Anterior cingulate cortex (tissue), 58 donors: ENCODE results near the gene MBD3.
"Not testable (repeated sequence)": the region's sequence is repeated elsewhere in the genome, so short reads cannot be mapped to it uniquely, and the experiment has no call there.

Experiments
- DNase-seq, 58 donors: peaks; one replicate each; lab custom pipeline; 2025; lab: John Stamatoyannopoulos, UW

Gene MBD3

DNA sequence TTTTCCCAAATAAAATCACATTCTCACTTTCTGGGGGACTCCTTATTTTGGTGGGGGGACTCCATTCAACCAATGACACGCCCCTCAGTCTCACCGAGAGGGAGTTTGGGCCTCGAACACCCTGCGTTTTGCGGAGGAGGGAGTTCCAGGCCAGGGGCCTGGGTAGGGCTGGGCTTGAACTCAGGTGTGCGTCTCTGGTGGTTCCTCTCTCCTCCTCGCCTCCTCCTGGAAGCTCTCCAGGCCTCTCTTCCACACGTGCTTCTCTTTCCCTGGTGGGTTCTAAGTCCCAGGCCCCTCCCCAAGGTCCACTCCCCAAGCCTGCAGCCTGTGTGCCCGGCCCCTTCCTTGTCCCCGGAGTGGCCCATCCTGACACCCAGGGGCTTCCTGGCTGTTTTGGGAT is 39.2 kb downstream of the MBD3 start:
- no peak for DNase-seq

DNA sequence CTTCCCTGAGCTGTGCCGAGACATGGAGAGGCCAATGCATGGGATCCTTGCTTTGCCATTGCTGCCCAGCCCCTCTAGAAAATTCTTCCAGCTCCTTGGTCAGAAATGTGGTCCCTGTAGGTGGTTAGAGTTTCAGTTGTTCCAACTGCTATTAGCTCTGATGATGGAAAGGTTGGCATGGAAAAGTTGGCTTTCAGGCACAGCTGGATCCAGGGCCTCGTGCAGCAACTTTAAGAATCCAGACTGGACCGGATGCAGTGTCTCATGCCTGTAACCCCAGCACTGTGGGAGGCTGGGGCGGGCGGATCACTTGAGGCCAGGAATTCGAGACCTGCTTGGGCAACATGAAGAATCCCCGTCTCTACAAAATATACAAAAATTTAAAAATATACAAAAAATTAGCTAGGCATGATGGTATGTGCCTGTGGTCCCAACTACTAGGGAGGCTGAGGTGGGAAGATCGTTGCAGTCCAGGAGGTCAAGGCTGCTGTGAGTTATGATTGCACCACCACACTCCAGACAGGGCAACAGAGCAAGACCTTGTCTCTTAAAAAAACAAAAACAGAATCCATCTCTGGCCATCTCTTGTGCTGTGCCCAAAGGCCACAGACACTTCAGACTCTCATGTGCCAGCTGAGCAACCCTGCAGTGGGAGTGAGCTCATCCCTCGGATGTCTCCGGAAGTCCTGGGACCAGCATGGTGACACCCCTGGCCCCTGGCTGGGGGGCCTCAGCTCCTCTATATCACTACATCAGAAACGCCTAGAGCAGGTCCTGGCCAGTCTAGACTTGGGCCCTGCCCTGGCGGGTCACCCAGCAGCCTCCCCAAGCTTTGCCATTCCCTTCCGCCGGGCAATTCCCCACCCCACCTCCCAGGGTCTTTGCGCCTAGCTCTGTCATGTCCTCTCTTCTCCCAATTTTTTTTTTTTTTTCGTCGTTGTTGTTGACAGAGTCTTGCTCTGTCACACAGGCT is 41.3 kb downstream of the MBD3 start:
- no peak for DNase-seq

DNA sequence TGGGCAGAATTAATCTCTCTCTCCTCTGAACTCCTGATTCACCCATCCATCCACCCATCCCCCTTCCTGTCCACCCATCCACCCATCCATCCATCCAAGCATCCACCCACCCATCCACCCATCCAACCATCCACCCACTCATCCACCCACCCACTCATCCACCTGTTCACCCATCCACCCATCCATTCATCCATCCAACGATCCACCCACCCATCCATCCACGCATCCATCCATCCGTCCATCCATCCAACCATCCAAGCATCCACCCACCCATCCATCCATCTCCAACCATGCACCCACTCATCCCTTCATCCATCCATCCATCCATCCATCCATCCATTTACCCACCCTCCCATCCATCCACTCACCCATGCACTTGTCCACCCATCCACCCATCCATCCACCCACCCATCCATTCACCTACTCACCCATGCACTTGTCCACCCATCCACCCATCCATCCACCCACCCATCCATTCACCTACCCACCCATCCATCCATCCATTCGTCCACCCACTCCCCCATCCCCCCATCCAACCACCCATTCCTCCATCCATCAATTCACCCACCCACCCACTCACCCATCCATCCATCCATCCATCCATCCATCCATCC is 43.2 kb downstream of the MBD3 start:
- no peak for DNase-seq

DNA sequence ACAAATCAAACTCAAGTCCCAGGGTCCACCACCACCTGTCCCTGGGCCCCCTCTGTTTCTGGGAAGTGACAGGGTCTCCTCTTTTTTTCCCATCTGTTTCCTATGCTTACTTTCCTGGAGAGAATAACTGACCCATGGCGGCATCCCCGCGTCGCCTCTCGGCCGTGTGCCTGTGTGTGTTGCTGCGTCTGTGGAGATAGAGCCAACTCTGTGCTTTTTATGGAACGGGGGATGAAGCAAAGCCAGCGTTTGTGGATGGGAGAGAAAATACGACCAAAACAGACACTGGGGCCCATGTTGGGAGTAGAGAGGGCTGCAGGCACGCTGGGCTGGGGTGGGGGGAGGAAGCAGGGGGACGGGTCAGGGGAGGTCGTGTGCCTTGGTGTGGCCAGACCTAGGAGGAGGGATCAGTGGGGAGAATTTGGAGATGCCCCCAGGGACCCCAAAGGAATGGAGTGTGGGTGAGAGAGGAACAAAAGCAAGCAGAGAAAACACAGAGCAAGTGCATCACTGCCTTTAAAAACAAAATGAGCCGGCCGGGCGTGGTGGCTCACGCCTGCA is 52.2 kb downstream of the MBD3 start:
- peak in 6 of 58 donors; percentile 3 to 21 (median 13) for DNase-seq

DNA sequence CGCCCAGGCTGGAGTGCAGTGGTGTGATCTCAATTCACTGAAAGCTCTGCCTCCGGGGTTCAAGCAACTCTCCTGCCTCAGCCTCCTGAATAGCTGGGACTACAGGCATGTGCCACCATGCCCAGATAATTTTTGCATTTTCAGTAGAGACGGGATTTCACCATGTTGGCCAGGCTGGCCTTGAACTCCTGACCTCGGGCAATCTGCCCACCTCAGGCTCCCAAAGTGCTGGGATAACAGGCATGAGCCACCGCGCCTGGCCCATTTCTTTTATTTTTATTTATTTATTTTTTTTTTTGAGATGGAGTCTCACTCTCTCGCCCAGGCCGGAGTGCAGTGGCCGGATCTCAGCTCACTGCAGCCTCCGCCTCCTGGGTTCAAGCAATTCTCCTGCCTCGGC is 52.9 kb downstream of the MBD3 start:
- DNase-seq, result not testable (repeated sequence)

DNA sequence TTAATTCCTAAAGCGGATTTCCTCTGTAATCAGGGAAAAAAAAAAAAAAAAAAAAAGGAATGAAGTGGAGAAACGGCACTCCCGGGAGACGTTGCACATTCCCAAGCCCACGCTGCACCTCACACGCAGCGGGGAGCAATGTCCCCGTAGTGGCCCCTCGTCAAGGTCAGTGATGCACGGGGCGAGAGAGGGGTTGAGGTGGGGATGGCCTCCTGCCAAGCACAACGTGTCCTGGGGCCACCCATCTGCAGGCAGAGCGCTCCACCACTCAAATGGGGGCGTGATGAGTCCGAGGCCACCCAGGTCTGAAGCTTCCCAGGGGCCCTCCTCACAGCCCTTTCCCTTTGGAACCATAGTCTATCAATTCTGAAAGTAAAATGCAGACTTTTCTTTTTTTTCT is 53.7 kb downstream of the MBD3 start:
- DNase-seq, result no peak

DNA sequence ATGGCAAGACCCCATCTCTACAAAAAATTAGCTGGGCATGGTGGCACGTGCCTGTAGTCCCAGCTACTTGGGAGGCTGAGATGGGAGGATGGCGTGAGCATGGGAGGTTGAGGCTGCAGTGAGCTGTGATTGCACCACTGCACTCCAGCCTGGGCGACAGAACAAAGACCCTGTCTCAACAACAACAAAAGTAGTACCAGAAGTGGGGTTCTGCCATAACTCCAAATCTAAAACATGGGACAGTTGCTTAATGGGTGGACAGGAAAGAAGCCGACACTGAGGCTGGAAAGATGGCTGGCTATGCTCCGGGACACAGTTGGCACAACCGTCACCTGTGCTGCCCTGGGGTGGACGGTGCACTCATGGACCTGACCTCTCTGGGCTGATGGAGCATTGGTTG is 57.0 kb downstream of the MBD3 start:
- DNase-seq, result not testable (repeated sequence)

DNA sequence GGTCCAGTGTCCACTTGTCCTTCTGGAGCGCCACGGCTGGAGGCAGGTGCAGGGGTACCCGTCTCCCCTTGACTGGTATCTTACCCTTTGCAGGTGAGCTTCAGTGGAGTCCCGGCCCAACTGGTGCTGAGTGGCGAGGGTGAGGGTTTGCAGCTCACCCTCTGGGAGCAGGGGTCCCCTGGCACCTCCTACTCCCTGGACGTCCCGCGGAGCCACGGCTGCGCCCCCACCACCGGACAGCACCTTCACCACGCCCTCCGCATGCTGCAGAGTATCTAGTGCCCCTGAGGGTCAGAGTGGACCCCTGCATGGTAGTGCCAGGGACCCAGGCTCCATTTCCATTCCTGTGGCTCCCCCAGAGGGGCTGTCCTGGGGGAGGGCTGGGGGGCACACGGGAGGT is 57.7 kb downstream of the MBD3 start:
- no peak for DNase-seq

DNA sequence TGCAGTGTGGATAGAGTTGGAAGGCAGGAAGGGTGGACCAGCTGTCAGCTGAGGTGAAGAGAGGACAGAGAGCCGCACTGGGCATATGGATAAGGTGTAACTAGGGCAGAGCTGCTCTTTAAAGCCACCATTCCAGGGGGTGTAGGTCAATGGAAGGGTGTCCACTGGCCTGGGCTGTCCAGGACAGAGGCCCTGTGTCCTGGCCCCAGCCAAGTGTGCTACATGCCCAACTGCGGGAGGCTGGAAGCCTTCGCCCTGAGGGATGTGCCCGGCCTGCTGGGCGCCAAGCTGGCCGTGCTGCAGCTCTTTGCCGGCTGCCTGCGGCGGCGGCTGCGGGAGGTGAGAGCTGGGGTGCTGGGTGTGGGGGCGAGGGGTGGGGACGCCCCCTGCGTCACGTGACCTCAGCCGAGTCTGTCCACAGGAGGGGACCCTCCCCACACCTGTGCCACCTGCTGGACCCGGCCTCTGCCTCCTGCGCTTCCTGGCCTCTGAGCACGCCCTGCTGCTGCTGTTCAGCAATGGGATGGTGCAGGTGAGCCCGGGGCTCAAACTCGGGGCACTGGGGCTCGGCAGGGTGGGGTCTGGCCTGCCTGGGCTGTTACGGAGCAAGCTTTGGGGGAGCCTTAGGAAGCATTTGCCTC is 59.0 kb downstream of the MBD3 start:
- DNase-seq, result no peak

DNA sequence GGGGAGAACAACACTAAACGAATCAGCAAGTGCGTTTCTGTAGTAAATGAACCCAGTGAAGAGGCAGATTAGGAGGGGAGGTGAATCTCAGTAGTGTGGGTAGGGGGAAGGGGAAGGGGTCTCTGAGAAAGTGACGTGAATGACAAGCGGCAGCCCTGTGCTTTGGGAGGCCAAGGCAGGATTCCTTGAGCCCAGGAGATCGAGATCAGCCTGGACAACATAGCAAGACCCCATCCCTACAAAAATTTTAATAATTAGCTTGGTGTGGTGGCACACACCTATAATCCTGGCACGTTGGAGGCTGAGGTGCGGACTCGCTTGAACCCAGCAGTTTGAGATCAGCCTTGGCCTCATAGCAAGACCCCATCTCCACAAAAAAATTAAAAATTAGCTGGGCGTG is 60.7 kb downstream of the MBD3 start:
- no peak for DNase-seq

DNA sequence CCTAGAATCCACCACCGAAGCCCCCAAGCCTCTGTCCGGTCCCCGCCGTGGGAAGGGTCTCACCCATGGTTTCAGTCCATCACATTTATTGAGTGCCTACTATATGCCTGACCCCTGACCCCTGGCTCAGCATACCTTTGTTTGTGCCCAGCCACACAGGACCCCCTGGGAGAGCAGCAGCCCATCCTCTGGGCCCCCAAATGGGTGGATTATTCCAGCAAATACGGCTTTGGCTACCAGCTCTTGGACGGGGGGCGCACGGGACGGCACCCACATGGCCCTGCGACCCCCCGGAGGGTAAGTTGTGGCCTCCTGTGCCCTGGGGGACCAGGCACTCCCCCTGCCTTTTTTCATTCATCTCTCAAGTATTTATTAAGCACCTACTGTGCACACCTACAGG is 61.1 kb downstream of the MBD3 start:
- no peak for DNase-seq

DNA sequence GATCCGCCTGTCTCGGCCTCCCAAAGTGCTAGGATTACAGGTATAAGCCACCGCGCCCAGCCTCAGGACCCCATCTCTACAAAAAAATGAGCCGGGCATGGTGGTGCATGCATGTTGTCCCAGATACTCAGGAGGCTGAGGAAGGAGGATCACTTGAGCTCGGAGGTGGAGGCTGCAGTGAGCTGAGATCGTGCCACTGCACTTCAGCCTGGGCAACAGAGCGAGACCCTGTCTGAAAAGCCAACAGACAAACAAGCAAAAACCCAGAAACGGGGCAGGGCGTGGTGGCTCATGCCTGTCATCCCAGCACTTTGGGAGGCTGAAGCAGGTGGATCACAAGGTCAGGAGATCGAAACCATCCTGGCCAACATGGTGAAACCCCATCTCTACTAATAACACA is 61.8 kb downstream of the MBD3 start:
- DNase-seq, result not testable (repeated sequence)

DNA sequence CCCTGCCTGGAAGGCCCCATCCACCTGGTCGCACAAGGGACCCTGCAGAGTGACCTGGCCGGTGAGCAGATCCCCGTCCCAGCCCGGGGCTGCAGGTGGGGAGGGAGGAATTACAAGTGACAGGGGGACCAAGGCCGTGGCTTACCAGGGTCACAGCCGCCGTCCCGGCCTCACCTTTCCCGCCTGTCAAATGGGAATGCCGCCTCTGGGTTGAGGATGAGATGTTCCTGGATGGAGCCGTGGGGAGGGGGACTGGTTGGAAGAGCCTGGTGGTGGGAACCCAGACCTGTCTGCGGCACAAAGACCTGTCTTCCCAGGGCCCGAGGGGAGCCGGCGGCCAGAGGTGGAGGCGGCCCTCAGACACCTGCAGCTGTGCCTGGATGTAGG is 63.2 kb downstream of the MBD3 start:
- no peak for DNase-seq

DNA sequence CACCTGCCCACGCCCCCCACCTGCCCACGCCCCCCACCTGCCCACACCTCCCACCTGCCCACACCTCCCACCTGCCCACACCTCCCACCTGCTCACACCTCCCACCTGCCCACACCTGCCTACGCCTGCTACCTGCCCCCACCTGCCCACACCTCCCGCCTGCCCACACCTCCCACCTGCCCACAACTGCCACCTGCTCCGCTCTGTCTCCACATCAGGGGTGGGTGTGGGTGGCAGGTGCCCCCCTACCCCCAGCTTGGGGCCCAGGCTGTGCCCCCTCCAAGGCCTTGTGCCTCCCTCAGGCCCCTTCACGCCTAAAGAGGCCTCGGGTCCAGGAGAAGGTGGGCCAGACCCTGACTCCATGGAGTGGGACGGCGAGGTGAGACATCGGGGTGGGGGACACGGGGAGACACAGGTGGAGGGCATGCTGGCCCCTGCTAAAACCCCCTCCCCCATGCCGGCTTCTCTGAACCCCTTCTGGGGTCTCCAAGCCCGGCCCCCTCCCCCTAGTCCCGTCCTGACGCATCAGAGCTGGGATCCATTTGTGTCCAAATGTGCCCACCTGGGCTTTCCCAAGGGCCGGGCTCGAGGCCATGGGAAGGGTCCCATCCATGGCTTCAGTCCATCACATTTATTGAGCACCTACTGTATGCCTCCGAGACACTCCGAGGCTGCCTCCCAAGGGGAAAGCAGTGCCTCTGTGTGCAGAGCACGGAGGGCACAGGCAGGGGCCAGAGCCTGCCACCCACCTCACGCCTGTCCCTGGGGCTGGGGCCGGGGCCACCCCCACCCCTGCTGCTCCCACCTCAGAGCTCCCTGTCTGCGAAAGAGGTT is 63.9 kb downstream of the MBD3 start:
- DNase-seq, result no peak

DNA sequence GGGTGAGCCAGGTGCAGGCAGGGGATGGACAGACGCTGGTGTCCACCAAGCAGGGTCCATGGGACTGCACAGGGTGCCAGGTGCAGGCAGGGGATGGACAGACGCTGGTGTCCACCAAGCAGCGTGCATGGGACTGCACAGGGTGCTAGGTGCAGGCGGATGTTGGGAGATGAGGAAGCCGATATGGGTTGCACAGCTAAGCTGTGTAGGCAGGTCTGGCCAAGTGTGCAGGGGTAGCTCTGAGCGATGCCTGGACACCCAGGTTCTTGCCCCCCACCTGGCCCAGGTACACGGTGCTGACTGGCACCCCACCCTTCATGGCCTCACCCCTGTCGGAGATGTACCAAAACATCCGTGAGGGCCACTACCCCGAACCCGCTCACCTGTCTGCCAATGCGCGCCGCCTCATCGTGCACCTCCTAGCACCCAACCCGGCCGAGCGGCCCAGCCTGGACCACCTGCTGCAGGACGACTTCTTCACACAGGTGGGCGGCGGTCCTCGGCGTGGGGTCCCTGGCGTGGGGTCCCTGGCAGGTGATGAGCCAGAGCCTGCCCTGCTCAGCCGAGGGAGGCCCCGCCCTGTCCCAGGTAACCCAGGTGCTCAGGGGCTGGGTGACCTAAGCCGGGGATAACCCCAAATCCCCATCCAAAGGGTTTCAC is 64.9 kb downstream of the MBD3 start:
- DNase-seq, result no peak

DNA sequence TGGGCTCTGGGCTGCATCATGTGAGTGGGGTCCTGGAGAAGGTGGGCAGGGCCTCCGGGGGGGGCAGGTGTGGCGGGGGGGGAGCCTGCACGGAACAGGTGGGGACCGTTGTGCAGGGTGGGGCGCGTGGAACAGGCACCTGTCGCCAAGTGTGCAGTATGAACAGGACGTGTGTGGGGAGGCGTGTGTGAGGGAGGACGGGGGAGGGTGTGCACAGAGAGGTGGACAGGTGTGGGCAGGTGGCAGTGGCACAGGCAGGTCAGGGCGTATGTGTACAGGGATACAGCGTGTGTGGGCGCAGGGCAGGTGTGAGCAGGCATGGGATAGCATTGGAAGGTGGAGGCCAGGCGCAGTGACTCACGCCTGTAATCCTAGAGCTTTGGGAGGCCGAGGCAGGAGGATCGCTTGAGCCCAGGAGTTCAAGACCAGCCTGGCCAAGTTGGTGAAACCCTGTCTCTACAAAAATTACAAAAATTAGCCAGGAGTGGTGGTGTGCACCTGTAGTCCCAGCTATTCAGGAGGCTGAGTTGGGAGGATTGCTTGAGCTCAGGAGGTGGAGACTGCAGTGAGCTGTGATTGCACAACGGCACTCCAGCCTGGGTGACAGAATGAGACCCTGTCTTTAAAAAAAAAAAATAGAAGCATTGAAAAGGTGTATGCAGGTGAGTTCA is 65.6 kb downstream of the MBD3 start:
- no peak for DNase-seq

DNA sequence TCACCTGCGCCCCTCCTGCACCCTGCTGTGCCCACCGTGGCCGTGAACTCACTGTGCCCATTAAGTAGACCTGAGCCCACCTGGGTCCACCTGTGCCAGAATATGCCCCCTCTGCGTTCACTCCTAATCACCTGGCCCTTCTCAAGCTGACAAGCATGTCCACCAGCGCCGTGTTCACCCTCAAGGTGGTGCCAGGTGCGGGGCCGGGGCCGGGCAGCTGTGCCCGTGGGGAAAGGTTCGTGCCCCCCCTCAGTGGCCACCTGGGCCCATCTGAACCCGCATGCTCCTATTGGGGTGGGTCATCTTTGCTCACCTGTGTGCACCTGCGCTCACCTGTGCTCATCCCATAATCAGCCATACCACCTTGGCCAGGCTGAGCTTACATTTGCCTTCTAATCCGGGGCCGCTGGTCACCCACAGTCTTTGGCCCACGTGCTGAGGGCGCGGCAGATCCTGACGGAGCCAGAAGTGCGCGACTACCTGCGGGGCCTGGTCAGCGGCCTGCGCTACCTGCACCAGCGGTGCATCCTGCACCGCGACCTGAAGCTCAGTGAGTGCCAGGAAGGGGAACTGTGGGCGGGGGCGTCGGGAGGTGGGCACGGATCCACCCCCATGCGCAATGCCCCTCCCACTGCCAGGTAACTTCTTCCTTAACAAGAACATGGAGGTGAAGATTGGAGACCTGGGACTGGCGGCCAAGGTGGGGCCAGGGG is 66.4 kb downstream of the MBD3 start:
- DNase-seq, result no peak

DNA sequence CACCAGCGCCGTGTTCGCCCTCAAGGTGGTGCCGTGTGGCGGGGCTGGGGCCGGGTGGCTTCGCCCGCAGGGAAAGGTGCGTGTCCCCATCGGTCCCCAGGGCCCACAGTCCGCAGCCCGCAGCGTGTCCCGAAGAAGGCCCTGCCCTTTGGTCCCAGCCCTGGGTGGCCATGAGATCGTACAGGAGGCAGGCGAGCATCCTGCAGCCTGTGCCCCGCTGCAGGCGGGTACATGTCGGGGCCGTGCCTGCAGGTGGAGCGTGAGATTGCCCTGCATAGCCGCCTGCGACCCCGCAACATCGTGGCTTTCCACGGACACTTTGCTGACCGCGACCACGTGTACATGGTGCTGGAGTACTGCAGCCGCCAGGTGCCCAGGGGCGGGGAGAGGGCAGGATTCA is 67.3 kb downstream of the MBD3 start:
- DNase-seq, result no peak

DNA sequence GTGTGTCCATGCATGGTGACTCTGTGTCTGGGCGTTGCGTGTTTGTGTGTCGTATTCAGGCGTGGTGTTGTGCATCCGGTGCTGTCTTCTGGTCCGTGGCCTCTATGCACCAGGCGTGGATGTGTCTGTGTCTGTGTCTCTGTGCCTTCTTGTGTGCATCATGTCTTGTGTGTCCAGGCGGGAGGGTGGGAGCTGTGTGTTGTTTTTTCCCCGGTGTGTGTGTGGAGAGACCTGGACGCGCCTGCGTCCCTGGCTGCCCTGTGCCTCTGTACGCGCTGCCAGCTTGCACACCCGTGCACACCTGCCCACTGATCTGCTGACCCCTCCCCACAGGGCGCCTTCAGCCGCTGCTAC is 67.7 kb downstream of the MBD3 start:
- no peak for DNase-seq
